Measurements from ENCODE around the gene UTP14C.
"Not testable (repeated sequence)": the region's sequence is repeated elsewhere in the genome, so short reads cannot be mapped to it uniquely, and the experiment has no call there.

Gene UTP14C

GRCh38 chr13:52024481-52024880, at the start of gene UTP14C:
UTP14C (plus strand) TSS chr13:52024691; CDS start chr13:52028805, 4,114 bp downstream.
- no peak for DNase-seq (ENCODE audit: low spot score)

DNA sequence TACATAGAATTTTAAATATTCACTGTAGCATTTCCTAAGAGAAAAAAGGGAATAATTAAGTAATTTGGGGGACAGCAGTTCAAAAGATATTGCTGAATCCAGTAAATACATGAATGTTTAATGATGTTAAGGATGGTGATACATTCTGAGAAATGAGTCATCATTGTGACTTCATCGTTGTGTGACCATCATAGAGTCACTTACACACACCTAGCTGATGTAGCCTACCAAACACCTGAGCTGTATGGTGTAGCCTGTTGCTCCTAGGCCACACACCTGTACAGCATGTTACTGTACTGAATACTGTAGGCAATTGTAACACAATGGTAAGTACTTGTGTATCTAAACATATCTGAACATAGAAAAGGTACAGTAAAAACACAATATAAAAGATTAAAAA, 48.1 kb upstream of the UTP14C start:
- no peak for DNase-seq (ENCODE audit: low spot score)

GRCh38 chr13:51976890-51977289, 47.6 kb upstream of the UTP14C start:
- DNase-seq (ENCODE audit: low spot score) = no peak

DNA sequence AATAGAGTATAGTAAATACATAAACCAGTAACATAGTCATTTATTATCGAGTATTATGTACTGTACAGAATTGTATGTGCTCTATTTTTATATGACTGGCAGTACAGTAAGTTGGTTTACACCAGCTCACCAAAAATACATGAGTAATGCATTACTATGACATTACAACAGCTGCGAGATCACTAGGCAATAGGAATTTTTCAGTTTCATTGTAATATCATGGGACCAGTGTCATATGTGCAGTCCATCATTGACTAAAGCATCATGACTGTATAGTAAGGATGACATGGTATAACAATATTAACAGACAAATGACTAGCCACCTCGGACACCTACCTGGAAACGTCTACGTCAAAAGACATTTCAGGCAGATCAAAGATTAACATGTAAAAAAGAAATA, 46.9 kb upstream of the UTP14C start:
- DNase-seq (ENCODE audit: low spot score) = no peak

- DNase-seq (ENCODE audit: low spot score) = no peak
These were observed 45.5 kb upstream of the UTP14C start for GRCh38 chr13:51978796-51979556.

- DNase-seq (ENCODE audit: low spot score) = no peak
These were observed 43.6 kb upstream of the UTP14C start for GRCh38 chr13:51980908-51981307.

GRCh38 chr13:51981355-51981754, 43.1 kb upstream of the UTP14C start:
- no peak for DNase-seq (ENCODE audit: low spot score)

GRCh38 chr13:51983292-51983691, 41.2 kb upstream of the UTP14C start:
- DNase-seq (ENCODE audit: low spot score) = not testable (repeated sequence)

- DNase-seq (ENCODE audit: low spot score) = not testable (repeated sequence)
These were observed 39.6 kb upstream of the UTP14C start for GRCh38 chr13:51984904-51985303.

DNA sequence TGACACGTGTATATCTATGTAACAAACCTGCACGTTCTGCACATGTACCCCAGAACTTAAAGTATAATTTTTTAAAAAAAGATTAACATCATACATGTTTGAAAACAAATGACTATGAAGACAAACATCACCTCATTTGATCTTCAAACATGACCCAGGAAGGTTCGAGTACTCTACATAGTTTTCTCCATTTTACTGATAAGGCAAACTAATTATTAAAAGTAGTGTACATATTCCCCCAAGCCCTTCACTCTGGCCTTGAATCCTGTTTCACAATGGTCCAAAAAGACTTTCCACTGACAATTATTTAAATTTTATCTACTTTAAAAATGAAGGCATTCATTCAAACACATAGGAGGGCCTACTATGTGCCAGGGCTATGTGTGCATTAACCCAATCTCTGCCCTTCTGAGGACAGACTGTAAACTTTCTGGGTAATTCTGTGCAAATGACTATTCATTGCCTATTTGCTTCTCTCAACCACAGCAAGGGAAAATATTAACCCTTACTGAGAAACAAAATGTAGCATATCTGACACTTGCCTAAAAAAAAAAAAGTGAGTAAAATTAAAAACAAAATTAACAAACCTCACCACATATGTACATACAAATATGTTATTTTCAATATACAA, 35.4 kb upstream of the UTP14C start:
- no peak for DNase-seq (ENCODE audit: low spot score)

- no peak for DNase-seq (ENCODE audit: low spot score)
These were observed 30.8 kb upstream of the UTP14C start for GRCh38 chr13:51993713-51994112.

- DNase-seq (ENCODE audit: low spot score) = no peak
These were observed 28.6 kb upstream of the UTP14C start for GRCh38 chr13:51995677-51996551.

GRCh38 chr13:51996641-51997040, 27.9 kb upstream of the UTP14C start:
- no peak for DNase-seq (ENCODE audit: low spot score)

- DNase-seq (ENCODE audit: low spot score) = no peak
These were observed 27.3 kb upstream of the UTP14C start for GRCh38 chr13:51997186-51997585.

- DNase-seq (ENCODE audit: low spot score) = no peak
These were observed 26.7 kb upstream of the UTP14C start for GRCh38 chr13:51997641-51998330.

DNA sequence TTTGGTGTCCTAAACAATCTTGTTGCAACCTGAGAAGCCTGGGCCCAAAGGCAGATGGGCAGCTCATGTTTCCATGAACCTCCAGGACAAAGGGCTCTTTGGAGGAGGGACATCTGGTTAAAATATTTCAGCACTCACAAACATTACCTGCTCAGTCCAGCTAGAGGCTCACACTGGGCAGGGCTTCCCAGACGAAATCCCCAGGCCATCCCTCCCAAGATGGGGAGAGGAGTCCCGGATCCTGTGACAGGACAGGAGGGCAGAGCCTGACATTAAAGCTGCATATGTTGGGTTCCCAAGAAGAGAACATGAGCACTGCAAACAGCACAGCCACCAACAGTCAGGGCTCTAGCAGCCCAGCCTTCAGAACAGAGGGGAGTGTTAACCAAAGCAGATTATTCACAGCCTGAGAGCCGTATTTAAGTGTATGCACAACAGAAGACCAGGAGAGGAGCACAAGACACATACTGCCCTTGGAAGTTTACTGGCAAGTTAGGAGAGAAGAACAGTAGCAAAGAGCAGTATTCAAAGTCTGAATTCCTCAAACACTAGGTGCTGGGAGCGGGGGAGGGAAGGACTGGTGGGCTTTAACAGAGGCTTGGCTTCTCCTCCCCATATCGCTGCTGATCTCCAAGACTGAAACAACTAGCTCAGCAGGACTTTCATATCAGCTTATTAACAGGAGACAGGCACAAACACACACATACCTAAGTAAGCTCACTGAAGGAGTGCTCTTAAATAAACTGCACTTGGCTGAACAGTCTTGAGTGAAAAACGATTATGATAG, 25.6 kb upstream of the UTP14C start:
- no peak for DNase-seq (ENCODE audit: low spot score)

- no peak for DNase-seq (ENCODE audit: low spot score)
These were observed 25.0 kb upstream of the UTP14C start for GRCh38 chr13:51999510-51999911.

DNA sequence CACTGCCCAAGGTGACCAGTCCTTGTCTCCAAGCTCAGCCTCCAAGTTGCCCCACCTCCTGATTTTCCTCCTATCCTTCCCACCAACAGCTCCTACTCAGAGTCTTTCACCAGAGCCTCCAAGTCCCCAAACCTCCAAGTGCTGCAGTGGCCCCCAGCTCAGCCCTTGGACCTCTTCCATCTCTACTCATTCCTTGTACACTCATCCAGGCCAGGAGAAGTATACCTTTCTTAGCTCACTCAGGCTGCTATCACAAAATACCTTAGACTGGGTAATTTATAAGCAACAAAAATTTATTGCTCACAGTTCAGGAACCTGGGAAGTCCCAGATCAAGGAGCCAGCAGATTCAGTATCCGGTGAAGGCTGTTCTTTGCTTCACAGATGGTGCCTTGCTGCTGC, 24.6 kb upstream of the UTP14C start:
- no peak for DNase-seq (ENCODE audit: low spot score)

DNA sequence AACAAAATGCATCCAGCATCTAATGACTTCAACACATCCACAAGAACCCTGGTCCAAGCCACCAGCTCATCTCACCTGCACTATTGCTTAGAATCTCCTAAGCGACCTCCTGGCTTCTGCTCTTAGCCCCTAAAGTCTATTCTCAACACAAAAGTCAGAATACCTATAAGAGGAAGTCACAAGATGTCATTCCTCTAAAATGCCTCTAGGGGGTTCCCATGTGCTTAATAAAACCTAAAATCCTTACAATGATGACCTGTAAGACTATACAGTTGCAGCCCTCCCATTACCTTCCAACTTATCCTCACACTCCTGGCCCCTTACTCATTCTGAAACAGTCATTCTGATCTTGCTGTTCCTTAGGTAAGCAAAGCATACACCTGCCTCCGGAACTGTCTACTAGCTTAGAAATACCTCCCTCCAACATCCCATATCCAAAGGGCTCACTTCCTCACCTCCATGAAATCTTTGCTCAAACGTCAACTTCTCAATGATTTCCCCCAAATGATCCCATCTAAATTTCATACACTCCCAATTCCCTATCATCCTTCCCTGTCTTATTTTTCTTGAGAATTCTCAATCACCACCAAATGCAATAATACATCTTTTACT, 23.3 kb upstream of the UTP14C start:
- DNase-seq (ENCODE audit: low spot score) = peak; percentile 46

DNA sequence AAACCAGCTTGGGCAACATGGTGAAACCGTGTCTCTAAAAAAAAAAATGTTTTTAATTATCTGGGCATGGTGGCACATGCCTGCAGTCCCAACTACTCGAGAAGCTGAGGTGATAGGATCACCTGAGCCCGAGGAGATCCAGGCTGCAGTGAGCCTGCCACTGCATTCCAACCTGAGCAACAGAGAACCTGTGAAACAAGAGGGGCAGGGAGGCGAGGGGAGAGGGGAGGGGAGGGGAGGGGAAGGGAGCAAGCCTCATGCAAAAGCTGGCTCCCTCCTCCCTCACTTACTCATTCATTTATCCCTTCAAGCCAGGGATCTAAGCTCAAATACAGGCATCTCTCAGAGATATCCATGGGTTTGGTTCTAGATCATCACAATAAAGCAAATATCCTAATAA, 22.1 kb upstream of the UTP14C start:
- no peak for DNase-seq (ENCODE audit: low spot score)

GRCh38 chr13:52003541-52003940, 20.9 kb upstream of the UTP14C start:
- DNase-seq (ENCODE audit: low spot score) = no peak
